Adrenal gland (tissue), 5 donors: ENCODE results near the gene GMPPA.

Source experiments
- POLR2A ChIP-seq, 2 donors: fragments of 450-650 bp; IDR thresholded peaks; one replicate each; pipeline ENCODE4 v1.6.1; 2017; ENCODE audit warnings: antibody characterized with exemption in 2 of 2, mild to moderate bottlenecking in 2 of 2, moderate library complexity in 1 of 2
- TF ChIP-seq, protein P1 (sequence below), 6 experiments: fragments of 450-650 bp in 4 of 6; fragments of 200-600 bp in 2 of 6; sonication (generic) in 1 of 6; IDR thresholded peaks; 1 replicate in 5 of 6; 2 replicates in 1 of 6; pipeline versions ENCODE4 v1.5.1 to v1.8.0; 2016 to 2021; ENCODE audit warnings: antibody characterized with exemption in 6 of 6, mild to moderate bottlenecking in 2 of 6, moderate library complexity in 1 of 6
- donor health status: DM: no; HTN: no; CAD: no.

DNA sequence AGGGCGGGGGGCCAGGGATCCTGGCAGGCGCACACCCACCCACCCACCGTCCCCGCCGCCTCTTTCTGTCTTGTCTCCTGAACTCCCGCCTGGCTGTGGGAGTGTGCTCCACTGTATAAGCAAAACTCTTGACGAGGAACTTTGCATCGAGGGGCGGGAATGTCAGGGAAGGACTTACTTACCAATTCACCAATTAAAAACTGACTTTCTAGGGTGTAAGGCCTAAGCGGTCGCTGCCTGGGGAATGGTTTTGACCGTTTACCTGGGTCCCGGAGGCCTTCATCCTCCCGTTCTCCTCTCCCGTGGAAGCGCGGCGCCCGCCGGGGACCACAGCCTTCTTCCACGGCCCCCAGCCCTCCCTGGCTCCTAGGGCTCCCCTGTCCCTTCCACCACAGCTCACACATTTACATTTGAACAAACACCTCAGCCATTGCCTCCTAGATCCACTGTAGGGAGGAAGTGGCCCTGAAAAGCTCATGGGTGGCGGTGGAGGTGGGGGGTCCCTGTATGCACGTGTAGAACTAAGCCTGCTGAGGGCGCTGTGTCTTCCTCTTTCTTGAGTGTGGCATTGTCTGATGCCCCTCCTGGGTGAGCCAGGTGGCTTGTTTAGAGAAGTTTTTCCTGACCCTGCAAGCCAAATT lies 24.5 kb downstream of the GMPPA start:
- TF ChIP-seq, protein P1, sequence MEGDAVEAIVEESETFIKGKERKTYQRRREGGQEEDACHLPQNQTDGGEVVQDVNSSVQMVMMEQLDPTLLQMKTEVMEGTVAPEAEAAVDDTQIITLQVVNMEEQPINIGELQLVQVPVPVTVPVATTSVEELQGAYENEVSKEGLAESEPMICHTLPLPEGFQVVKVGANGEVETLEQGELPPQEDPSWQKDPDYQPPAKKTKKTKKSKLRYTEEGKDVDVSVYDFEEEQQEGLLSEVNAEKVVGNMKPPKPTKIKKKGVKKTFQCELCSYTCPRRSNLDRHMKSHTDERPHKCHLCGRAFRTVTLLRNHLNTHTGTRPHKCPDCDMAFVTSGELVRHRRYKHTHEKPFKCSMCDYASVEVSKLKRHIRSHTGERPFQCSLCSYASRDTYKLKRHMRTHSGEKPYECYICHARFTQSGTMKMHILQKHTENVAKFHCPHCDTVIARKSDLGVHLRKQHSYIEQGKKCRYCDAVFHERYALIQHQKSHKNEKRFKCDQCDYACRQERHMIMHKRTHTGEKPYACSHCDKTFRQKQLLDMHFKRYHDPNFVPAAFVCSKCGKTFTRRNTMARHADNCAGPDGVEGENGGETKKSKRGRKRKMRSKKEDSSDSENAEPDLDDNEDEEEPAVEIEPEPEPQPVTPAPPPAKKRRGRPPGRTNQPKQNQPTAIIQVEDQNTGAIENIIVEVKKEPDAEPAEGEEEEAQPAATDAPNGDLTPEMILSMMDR (IDR thresholded peaks at IDR 0.05) = no peak
- TF ChIP-seq POLR2A (IDR thresholded peaks at IDR 0.05) = no peak
